HG02763 (cell line): ENCODE data around the gene STOML1.
"Not testable (repeated sequence)": the region's sequence is repeated elsewhere in the genome, so short reads cannot be mapped to it uniquely, and the experiment has no call there.

Source experiments
- ATAC-seq: cut with Tn5 transposase; IDR thresholded peaks from one replicate; pipeline ENCODE4 v1.9.1; 2021; ENCODE audit warnings: mild to moderate bottlenecking, moderate library complexity; ENCODE audit not compliant: unreplicated experiment

STOML1 gene

DNA sequence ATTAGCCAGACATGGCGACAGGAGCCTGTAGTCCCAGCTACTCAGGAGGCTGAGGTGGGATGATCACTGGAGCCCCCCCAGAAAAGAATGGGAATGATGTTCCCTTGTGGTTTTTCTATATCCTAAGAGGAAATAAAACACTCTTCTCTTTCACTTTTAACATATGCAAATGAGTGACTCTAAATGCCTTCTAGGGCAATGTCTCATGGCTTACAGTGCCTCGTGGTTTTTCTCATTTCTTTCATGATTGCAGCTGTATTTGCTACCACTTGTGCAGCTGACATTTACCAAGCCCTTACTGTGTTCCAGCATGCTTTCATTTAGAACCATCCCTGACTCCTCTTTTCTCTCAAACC lies 26.4 kb downstream of the STOML1 start:
- no peak for ATAC-seq

GRCh38 chr15:73965094-73965757 lies 26.9 kb downstream of the STOML1 start:
- ATAC-seq: no peak

DNA sequence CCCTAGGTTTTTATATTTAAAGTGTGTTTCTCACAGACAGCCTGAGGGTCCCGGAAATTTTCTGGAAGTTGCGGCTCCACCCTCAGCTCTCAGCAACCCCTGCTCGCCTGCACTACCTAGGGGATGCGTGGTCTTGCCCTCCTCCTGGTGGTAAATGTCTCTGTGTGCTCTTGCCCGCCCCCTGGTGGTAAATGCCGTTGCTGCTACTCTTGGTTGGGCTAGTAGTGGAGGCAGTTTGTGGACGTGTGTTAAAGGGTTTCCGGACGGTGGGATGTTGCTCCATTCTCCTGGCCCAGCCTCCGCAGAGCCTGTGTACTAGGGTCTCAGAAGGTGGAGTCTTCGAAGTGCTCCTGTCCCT lies 27.4 kb downstream of the STOML1 start:
- no peak for ATAC-seq

- ATAC-seq: no peak
Observed at GRCh38 chr15:73962433-73962832, 29.7 kb downstream of the STOML1 start.

GRCh38 chr15:73960472-73961070 lies 31.5 kb downstream of the STOML1 start:
- ATAC-seq: not testable (repeated sequence)

GRCh38 chr15:73959801-73960200 lies 32.3 kb downstream of the STOML1 start:
- ATAC-seq: no peak

GRCh38 chr15:73959012-73959581 lies 33.0 kb downstream of the STOML1 start:
- ATAC-seq: no peak

DNA sequence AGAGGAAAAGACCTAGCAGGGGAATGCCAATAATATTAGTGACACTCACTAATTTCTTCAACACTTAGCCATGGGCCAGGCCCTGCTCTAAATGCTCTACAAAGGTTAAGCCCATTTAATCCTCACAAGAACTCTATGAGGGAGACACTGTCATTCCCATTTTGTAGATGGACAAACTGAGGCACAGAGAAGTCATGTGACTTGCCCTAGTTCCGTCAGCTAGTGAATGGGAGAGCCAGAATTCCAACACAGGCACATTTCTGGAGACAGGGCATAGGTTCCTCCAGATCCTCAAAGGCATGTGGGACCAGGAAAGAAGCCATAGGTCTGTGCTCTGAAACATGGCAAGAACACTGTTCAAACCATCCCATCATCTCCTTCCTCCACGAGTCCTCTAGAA lies 34.3 kb downstream of the STOML1 start:
- no peak for ATAC-seq

GRCh38 chr15:73957276-73957675 lies 34.8 kb downstream of the STOML1 start:
- ATAC-seq: no peak

- ATAC-seq: no peak
Observed at GRCh38 chr15:73956743-73957135, 35.4 kb downstream of the STOML1 start.

GRCh38 chr15:73955861-73956742 lies 36.0 kb downstream of the STOML1 start:
- ATAC-seq: no peak

- no peak for ATAC-seq
Observed at GRCh38 chr15:73955326-73955725, 36.8 kb downstream of the STOML1 start.

DNA sequence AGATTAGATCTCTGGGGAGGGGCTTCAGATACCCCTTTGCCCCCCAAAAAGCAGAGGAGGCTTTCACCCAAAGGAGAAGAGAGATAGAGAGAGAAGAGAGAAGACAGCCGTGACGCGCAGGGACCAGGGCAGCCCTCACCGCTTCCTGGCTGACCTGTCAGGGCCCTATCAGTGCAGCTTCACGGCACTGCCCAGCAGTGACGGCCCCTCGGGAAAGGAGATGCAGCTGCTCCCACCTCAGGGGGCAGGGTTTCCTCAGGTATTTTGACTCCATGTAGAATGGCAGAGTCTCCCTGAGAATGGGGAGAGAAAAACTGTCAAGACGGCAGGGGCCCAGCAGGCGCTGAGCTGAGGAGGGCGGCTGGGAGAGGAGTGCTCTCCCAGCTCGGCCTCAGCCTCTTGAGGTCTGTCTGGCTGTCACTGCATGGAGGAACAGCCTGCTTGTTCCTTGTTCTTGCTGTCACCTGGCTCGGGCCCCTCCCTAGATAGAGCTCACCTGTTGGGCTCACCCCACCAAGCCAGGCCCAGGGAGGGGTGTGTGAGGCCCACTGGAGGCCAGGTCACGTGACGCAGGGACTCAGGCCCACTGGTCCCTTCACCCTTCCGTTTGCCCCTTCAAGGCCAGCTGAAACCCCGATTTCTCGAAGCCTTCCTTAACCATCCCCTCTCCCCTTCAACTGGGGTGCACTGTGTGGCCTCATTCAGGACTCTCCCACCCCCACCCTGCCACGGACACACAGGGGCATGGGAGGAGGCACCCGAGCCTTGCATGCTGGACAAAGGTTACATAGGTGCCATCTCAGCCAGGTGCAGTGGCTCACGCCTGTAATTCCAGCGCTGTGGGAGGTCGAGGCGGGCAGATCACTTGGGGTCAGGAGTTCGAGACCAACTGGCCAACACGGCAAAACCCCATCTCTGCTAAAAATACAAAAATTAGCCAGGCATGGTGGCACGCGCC lies 37.6 kb downstream of the STOML1 start:
- ATAC-seq: no peak

GRCh38 chr15:73952913-73953750 lies 39.0 kb downstream of the STOML1 start:
- ATAC-seq: no peak

GRCh38 chr15:73952171-73952912 lies 39.8 kb downstream of the STOML1 start:
- no peak for ATAC-seq

DNA sequence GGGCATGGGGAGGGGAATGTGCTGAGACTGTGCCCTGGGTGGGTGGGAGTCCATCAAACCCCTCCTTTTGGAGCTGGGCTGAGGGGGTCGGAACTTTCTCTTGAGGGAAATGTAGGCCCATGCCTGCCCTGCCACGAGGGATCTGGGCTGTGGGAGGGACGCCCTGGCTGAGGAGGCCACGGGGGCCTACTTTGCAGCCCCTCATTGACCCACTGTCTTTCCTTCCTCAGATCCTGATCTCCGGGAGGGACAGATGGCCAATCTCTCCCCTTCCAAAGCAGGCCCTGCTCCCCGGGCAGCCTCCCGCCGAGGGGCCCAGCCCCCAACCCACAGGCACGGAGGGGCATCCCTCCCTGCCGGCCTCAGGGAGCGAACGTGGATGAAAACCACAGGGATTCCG lies 40.5 kb downstream of the STOML1 start:
- no peak for ATAC-seq

DNA sequence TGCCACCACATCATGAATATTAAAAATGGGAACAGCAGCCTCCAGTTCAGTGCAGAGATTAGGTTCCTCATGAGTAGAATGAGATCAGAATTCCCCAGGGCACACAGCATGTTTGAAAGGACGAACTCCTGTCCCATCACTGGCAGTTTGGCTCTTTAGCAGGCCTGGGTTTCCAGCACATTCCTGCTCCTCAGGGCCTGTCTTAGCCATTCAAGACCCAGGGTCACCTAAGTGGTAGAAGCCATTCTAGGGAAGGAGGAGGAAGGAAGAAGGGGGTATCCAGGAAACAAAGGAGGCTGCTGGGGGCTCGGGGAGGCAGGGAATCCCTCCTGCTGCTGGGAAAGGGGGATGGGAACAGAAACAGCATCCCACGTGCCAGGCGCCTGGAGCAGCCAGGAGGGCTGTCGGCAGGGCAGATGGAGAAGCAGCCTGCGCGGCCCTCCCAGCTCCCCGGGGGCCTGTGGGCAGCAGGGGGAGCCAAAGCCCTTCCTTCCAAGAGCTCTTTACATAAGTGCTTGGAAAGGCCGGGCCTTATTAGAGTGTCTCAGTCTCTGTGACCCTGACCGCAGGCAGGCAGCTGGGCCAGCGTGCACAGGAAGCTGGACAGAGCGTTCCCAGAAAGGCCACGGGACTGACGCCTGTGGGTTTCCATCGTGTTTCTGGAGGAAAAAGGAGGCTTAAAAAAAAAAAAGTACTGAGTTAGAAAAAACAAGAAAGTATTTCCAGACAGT lies 41.1 kb downstream of the STOML1 start:
- no peak for ATAC-seq

DNA sequence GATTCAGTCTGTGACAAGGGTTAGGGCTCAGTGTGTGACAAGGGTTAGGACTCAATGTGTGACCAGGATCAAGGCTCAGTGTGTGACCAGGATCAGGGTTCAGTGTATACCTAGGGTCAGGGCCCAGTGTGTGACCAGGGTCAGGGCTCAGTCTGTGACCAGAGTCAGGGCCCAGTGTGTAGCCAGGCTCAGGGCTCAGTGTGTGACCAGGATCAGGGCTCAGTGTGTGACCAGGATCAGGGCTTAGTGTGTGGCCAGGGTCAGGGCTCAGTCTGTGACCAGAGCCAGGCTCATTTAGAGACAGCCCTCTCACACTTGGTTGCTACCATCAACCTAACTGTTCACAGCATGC lies 41.6 kb downstream of the STOML1 start:
- no peak for ATAC-seq
